CD4-positive, alpha-beta T cell treated with Interleukin-21 for 1 hour (primary cell): ENCODE results near the gene OSBPL1A.

Experiments
- DNase-seq: peaks from one replicate; pipeline ENCODE4 v3.0.0-alpha.2; 2020

OSBPL1A gene

GRCh38 chr18:24114924-24115549 is 282.6 kb downstream of the OSBPL1A start:
- no peak for DNase-seq

GRCh38 chr18:24112874-24113615 is 284.6 kb downstream of the OSBPL1A start:
- no peak for DNase-seq

GRCh38 chr18:24112464-24112863 is 285.2 kb downstream of the OSBPL1A start:
- DNase-seq, result no peak
